IMR-90 (cell line): ENCODE data around the gene SCARF1. TPM values are rescaled to one million over a fixed set of nuclear protein-coding genes. Genes with fewer than 3 reads are reported as not detected.

ENCODE experiments used
- ATAC-seq: fragments of 200-7000 bp; cut with Tn5 transposase; 2 replicates; pipeline ENCODE4 v1.9.1; 2020; ENCODE audit warnings: low read depth, mild to moderate bottlenecking, moderate library complexity
- BruUV-seq: library from RNA; stranded (reverse); fragments of 400-500 nt; replicated peaks from 2 replicates; lab custom pipeline; 2021; lab: Mats Ljungman, UMichigan
- CTCF ChIA-PET: fragments of 300-600 bp; formaldehyde crosslinking; extraction: SDS; loops from one replicate; lab custom pipeline; 2021; ENCODE audit warnings: antibody characterized with exemption; lab: Yijun Ruan, JAX
- POLR2A ChIA-PET: fragments of 300-600 bp; sonication (Branson Sonifier 250); formaldehyde crosslinking; loops from one replicate; lab custom pipeline; 2022; ENCODE audit warnings: antibody characterized with exemption; ENCODE audit not compliant: unreplicated experiment; lab: Charles Lee
- DNase-seq: peaks from one replicate; pipeline ENCODE4 v3.0.0; 2013
- H2AFZ ChIP-seq: replicated peaks from 2 replicates; pipeline ENCODE3; 2013; ENCODE audit warnings: low read length, mild to moderate bottlenecking; ENCODE audit not compliant: poor library complexity
- H2AK5ac ChIP-seq: 2 replicates; pipeline ENCODE4 v1.6.1; 2013; ENCODE audit warnings: low read depth, low read length, inconsistent platforms
- H2AK9ac ChIP-seq: replicated peaks from 2 replicates; pipeline ENCODE3; 2013; ENCODE audit warnings: mild to moderate bottlenecking, low read depth, low read length, moderate library complexity; ENCODE audit not compliant: poor library complexity
- H2BK120ac ChIP-seq: 2 replicates; pipeline ENCODE4 v1.6.1; 2013; ENCODE audit warnings: low read depth, low read length, inconsistent platforms
- H2BK15ac ChIP-seq: 3 replicates; pipeline ENCODE4 v1.6.1; 2013; ENCODE audit warnings: low read depth, low read length, inconsistent platforms
- H2BK20ac ChIP-seq: 2 replicates; pipeline ENCODE4 v1.6.1; 2013; ENCODE audit warnings: low read depth, mild to moderate bottlenecking, inconsistent platforms, low read length, moderate library complexity
- H2BK5ac ChIP-seq: 2 replicates; pipeline ENCODE4 v1.6.1; 2013; ENCODE audit warnings: mild to moderate bottlenecking, low read depth, low read length, inconsistent platforms; ENCODE audit not compliant: poor library complexity, severe bottlenecking
- H3K14ac ChIP-seq: replicated peaks from 2 replicates; pipeline ENCODE4 v1.6.1; 2013; ENCODE audit warnings: low read depth, low read length, inconsistent platforms
- H3K18ac ChIP-seq: 2 replicates; pipeline ENCODE4 v1.6.1; 2013; ENCODE audit warnings: low read depth, low read length, control low read depth
- H3K23ac ChIP-seq: 2 replicates; pipeline ENCODE4 v1.6.1; 2013; ENCODE audit warnings: low read depth, low read length, inconsistent platforms
- H3K27ac ChIP-seq: 2 replicates; pipeline ENCODE4 v1.5.1; 2013; ENCODE audit warnings: mild to moderate bottlenecking, control low read depth, low read length; ENCODE audit not compliant: insufficient read depth
- H3K27me3 ChIP-seq: 2 replicates; pipeline ENCODE4 v1.6.1; 2013; ENCODE audit warnings: low read length; ENCODE audit not compliant: control insufficient read depth, insufficient read depth
- H3K36me3 ChIP-seq: 2 replicates; pipeline ENCODE4 v1.6.1; 2013; ENCODE audit warnings: low read length, mixed read lengths; ENCODE audit not compliant: control insufficient read depth, insufficient read depth
- H3K4ac ChIP-seq: 2 replicates; pipeline ENCODE4 v1.6.1; 2013; ENCODE audit warnings: low read depth, low read length, inconsistent platforms
- H3K4me1 ChIP-seq: 2 replicates; pipeline ENCODE4 v1.6.1; 2013; ENCODE audit warnings: low read length, mixed read lengths; ENCODE audit not compliant: control insufficient read depth, insufficient read depth
- H3K4me2 ChIP-seq: 2 replicates; pipeline ENCODE4 v1.6.1; 2013; ENCODE audit warnings: low read depth, mild to moderate bottlenecking, control low read depth, low read length, moderate library complexity
- H3K4me3 ChIP-seq: 2 replicates; pipeline ENCODE4 v1.5.1; 2013; ENCODE audit warnings: low read depth, mild to moderate bottlenecking, control low read depth, low read length, moderate library complexity; ENCODE audit not compliant: insufficient read depth
- H3K56ac ChIP-seq: 2 replicates; pipeline ENCODE4 v1.6.1; 2013; ENCODE audit warnings: low read length, inconsistent platforms; ENCODE audit not compliant: insufficient read depth; ENCODE audit errors: extremely low read depth
- H3K79me1 ChIP-seq, 2 experiments: 2 replicates each; pipeline ENCODE4 v1.6.1; 2013; ENCODE audit warnings: low read length in 2 of 2, inconsistent platforms in 1 of 2, low read depth in 1 of 2
- H3K9ac ChIP-seq: 2 replicates; pipeline ENCODE4 v1.6.1; 2013; ENCODE audit warnings: low read depth, low read length, control low read depth
- H3K9me1 ChIP-seq: 2 replicates; pipeline ENCODE4 v1.6.1; 2013; ENCODE audit warnings: low read length, inconsistent platforms; ENCODE audit not compliant: insufficient read depth
- H3K9me3 ChIP-seq: 2 replicates; pipeline ENCODE4 v1.6.1; 2013; ENCODE audit warnings: low read length; ENCODE audit not compliant: control insufficient read depth, insufficient read depth
- H4K20me1 ChIP-seq: 2 replicates; pipeline ENCODE4 v1.6.1; 2013; ENCODE audit warnings: low read length, inconsistent platforms; ENCODE audit not compliant: insufficient read depth
- H4K5ac ChIP-seq: 2 replicates; pipeline ENCODE4 v1.6.1; 2013; ENCODE audit warnings: mild to moderate bottlenecking, low read depth, low read length, control low read depth
- H4K8ac ChIP-seq, 2 experiments: 2 replicates each; pipeline ENCODE4 v1.6.1; 2013; ENCODE audit warnings: low read depth in 2 of 2, low read length in 2 of 2, control low read depth in 1 of 2, inconsistent platforms in 1 of 2
- H4K91ac ChIP-seq: 2 replicates; pipeline ENCODE4 v1.6.1; 2013; ENCODE audit warnings: low read depth, low read length, inconsistent platforms; ENCODE audit not compliant: insufficient read depth
- BHLHE40 ChIP-seq: fragments of 150-350 bp; IDR thresholded peaks from 2 replicates; pipeline ENCODE4 v1.6.1; 2016; ENCODE audit warnings: mild to moderate bottlenecking, low read depth, low read length
- CEBPB ChIP-seq: IDR thresholded peaks from 2 replicates; pipeline ENCODE4 v1.6.1; 2012; ENCODE audit warnings: low read depth, low read length, improper control_type of control experiment
- CHD1 ChIP-seq: IDR thresholded peaks from 2 replicates; pipeline ENCODE4 v1.6.1; 2012; ENCODE audit warnings: low read depth, low read length, improper control_type of control experiment
- FOS ChIP-seq: fragments of 150-350 bp; IDR thresholded peaks from 2 replicates; pipeline ENCODE4 v1.6.1; 2016; ENCODE audit warnings: low read depth, low read length
- MAFK ChIP-seq: IDR thresholded peaks from 2 replicates; pipeline ENCODE4 v1.6.1; 2012; ENCODE audit warnings: low read depth, low read length, improper control_type of control experiment
- MAZ ChIP-seq: IDR thresholded peaks from 2 replicates; pipeline ENCODE4 v1.6.1; 2012; ENCODE audit warnings: low read depth, mild to moderate bottlenecking, low read length, improper control_type of control experiment, moderate library complexity, borderline replicate concordance
- MXI1 ChIP-seq: IDR thresholded peaks from 2 replicates; pipeline ENCODE4 v1.6.1; 2012; ENCODE audit warnings: low read depth, mild to moderate bottlenecking, low read length, moderate library complexity, borderline replicate concordance
- POLR2A ChIP-seq: IDR thresholded peaks from 2 replicates; pipeline ENCODE4 v1.6.1; 2012; ENCODE audit warnings: mild to moderate bottlenecking, low read depth, low read length
- RCOR1 ChIP-seq: IDR thresholded peaks from 2 replicates; pipeline ENCODE4 v1.6.1; 2012; ENCODE audit warnings: mild to moderate bottlenecking, low read length, improper control_type of control experiment; ENCODE audit not compliant: insufficient replicate concordance
- RFX5 ChIP-seq: IDR thresholded peaks from 2 replicates; pipeline ENCODE4 v1.8.0; 2012; ENCODE audit warnings: low read depth, mild to moderate bottlenecking, low read length, moderate library complexity
- SMC3 ChIP-seq: fragments of 150-350 bp; IDR thresholded peaks from 2 replicates; pipeline ENCODE4 v1.6.1; 2016; ENCODE audit warnings: low read depth, mild to moderate bottlenecking, antibody characterized with exemption, low read length, moderate library complexity
- WGBS, 2 experiments: methylation state at CpG; one replicate each; pipeline versions ENCODE4 v1.1.5 to v1.1.7; 2013; ENCODE audit warnings: missing lambda C conversion rate in 2 of 2; ENCODE audit not compliant: insufficient read length in 1 of 2; ENCODE audit errors: extremely low coverage in 2 of 2; 5-methylcytosine and 5-hydroxymethylcytosine counted together
- dilution Hi-C: fragments of 300-500 bp; cut with HindIII; formaldehyde crosslinking; loops from one replicate; pipeline ENCODE4 v1.14.3; 2018; ENCODE audit warnings: low sequenced_read_pairs; ENCODE audit not compliant: unreplicated experiment
- in situ Hi-C: fragments of 300-500 bp; cut with MboI; formaldehyde crosslinking; loops from 3 replicates; pipeline ENCODE4 v1.14.3; 2019; ENCODE audit warnings: low sequenced_read_pairs, inconsistent platforms, mixed read lengths
- intact Hi-C: fragments of 100-400 bp; cut with micrococcal nuclease; formaldehyde crosslinking; loops from 2 replicates; pipeline ENCODE4 v1.10.0; 2022
- polyA plus RNA-seq, 3 experiments: library from polyadenylated mRNA; depleted of rRNA; stranded (reverse); fragments of >200 nt; gene quantifications; 2 replicates each; pipeline ENCODE4 v1.2.3, GENCODE V29; 2012; ENCODE audit warnings: low replicate concordance in 1 of 3
- total RNA-seq: library from RNA; depleted of rRNA; stranded (reverse); fragments of >200 nt; gene quantifications from 2 replicates; pipeline ENCODE4 v1.2.3, GENCODE V29; 2012
- TF ChIP-seq, protein P1 (sequence below): fragments of 150-350 bp; IDR thresholded peaks from 2 replicates; pipeline ENCODE4 v1.6.1; 2016; ENCODE audit warnings: low read depth, mild to moderate bottlenecking, low read length, moderate library complexity, borderline replicate concordance
- TF ChIP-seq, protein P2 (sequence below): conservative IDR thresholded peaks from 2 replicates; pipeline ENCODE4 v1.5.1; 2012; ENCODE audit warnings: mild to moderate bottlenecking, low read depth, low read length, improper control_type of control experiment
- TF ChIP-seq, protein P3 (sequence below): fragments of 150-350 bp; IDR thresholded peaks from 2 replicates; pipeline ENCODE4 v1.6.1; 2017; ENCODE audit warnings: mild to moderate bottlenecking, antibody characterized with exemption, low read length, low read depth

SCARF1 gene
- total and polyA plus RNA-seq, 2 of the 4 experiments (the other 2 are of a cell fraction): 0.18 to 0.43 TPM

DNA sequence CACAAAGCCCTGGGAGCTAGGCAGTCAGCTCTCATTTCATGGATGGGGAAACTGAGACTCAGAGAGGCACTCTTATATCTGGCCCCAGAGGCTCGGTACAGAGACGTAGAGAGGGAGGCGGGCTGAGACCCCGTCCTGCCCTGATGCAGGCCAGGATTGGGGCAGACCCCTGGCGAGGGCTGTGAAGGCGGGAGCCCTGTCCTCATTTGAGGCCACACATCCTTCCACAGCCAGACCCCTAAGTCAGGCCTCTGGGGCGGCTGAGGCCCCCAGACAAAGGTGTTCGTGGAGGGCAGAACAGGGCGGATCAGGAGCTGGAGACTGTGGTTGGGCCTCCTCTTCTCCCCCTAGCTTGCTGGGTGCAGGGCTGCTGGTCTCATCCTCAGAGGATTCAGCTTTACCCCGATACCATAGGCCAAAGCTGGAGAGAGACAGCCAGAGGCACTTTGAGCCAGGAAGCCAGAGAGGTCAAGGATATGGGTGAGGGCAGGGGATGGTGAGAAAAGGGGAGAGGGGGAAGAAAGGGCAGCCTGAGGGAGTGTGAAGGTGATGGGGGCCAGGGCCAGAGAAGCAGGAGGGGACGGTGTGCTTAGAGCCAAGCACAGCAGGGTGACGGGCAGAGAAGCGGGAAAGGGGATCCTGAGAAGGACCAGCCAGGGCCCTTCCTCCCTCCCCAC, 805 bp upstream of the SCARF1 start:
- ATAC-seq: no peak
- CTCF ChIA-PET: interaction anchor here (0.6 to 1.5 kb wide), 2 partner anchors 31 to 72 kb away, joined by 4 read pairs; no protein-coding TSS in a partner anchor
- intact Hi-C loops: loop anchor here (5.0 kb wide), 1 partner anchor 389 kb away; no protein-coding TSS in a partner anchor

More for the DNA sequence above, 805 bp upstream of the SCARF1 start:
- WGBS, 2 experiments: no CpG with 5 or more reads among the region's 13 CpGs
- POLR2A ChIA-PET: no interaction called here
- H4K8ac ChIP-seq: no peak overlapping the region; a peak in 1 of 4 replicates
- in situ Hi-C loops (loop anchor here (5.0 kb wide), 1 partner anchor 69 kb away; no protein-coding TSS in a partner anchor), dilution Hi-C loops (no loop called here)
- no peaks in the 10 kb centered on the region; a peak in 1 of 4 replicates for H3K79me1 ChIP-seq
- H4K5ac ChIP-seq: no peak overlapping the region
- no peaks in the 10 kb centered on the region for H3K27me3 ChIP-seq
- no peak overlapping the region for H3K18ac ChIP-seq
- BruUV-seq: no TSS peak
- H3K4ac ChIP-seq: no peak overlapping the region; the same call in 1 of the 2 replicates
- no peak overlapping the region for H2BK20ac ChIP-seq
- H3K4me1 ChIP-seq: peaks cover 30% of the 10 kb centered on the region
- no peak overlapping the region for H3K27ac ChIP-seq
- H3K4me3 ChIP-seq: no peak overlapping the region
- no peak overlapping the region for H2BK5ac ChIP-seq
- no peak overlapping the region; the same call in 1 of the 2 replicates for H4K91ac ChIP-seq
- no peak overlapping the region for H2BK15ac ChIP-seq
- H3K56ac ChIP-seq: no peak overlapping the region
- H3K14ac ChIP-seq: no peak overlapping the region; the same call in 1 of the 2 replicates
- H3K9ac ChIP-seq: no peak overlapping the region
- H2BK120ac ChIP-seq: peak overlapping the region; percentile 3; the same call in 1 of the 2 replicates
- no peaks in the 10 kb centered on the region for H3K9me3 ChIP-seq
- peaks cover 14% of the 10 kb centered on the region for H3K9me1 ChIP-seq
- no peak for DNase-seq
- peaks cover 12% of the 10 kb centered on the region for H3K36me3 ChIP-seq
- TF ChIP-seq CEBPB (no peak), MAZ (no peak), BHLHE40 (no peak), POLR2A (no peak), CHD1 (no peak), RCOR1 (no peak), RFX5 (no peak), SMC3 (no peak), MAFK (no peak), MXI1 (no peak), FOS (no peak)
- TF ChIP-seq, protein P1, sequence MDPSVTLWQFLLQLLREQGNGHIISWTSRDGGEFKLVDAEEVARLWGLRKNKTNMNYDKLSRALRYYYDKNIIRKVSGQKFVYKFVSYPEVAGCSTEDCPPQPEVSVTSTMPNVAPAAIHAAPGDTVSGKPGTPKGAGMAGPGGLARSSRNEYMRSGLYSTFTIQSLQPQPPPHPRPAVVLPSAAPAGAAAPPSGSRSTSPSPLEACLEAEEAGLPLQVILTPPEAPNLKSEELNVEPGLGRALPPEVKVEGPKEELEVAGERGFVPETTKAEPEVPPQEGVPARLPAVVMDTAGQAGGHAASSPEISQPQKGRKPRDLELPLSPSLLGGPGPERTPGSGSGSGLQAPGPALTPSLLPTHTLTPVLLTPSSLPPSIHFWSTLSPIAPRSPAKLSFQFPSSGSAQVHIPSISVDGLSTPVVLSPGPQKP: no peak
- TF ChIP-seq, protein P2, sequence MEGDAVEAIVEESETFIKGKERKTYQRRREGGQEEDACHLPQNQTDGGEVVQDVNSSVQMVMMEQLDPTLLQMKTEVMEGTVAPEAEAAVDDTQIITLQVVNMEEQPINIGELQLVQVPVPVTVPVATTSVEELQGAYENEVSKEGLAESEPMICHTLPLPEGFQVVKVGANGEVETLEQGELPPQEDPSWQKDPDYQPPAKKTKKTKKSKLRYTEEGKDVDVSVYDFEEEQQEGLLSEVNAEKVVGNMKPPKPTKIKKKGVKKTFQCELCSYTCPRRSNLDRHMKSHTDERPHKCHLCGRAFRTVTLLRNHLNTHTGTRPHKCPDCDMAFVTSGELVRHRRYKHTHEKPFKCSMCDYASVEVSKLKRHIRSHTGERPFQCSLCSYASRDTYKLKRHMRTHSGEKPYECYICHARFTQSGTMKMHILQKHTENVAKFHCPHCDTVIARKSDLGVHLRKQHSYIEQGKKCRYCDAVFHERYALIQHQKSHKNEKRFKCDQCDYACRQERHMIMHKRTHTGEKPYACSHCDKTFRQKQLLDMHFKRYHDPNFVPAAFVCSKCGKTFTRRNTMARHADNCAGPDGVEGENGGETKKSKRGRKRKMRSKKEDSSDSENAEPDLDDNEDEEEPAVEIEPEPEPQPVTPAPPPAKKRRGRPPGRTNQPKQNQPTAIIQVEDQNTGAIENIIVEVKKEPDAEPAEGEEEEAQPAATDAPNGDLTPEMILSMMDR: no peak
- TF ChIP-seq, protein P3, sequence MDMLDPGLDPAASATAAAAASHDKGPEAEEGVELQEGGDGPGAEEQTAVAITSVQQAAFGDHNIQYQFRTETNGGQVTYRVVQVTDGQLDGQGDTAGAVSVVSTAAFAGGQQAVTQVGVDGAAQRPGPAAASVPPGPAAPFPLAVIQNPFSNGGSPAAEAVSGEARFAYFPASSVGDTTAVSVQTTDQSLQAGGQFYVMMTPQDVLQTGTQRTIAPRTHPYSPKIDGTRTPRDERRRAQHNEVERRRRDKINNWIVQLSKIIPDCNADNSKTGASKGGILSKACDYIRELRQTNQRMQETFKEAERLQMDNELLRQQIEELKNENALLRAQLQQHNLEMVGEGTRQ: no peak
- no peak overlapping the region for H2AFZ ChIP-seq
- H3K23ac ChIP-seq: no peak overlapping the region
- H4K20me1 ChIP-seq: peaks cover 26% of the 10 kb centered on the region
- H2AK9ac ChIP-seq: peak overlapping the region; percentile 23
- 0 out of 2 replicates have a peak overlapping the region, but pooled peaks have one; percentile 61 for H2AK5ac ChIP-seq
- H3K4me2 ChIP-seq: no peak overlapping the region
